PC-3 (cell line): ENCODE data around the gene MLLT10.

Experiments
- CTCF ChIP-seq: fragments of 300-600 bp; sonication (generic); conservative IDR thresholded peaks from 2 replicates; pipeline ENCODE4 v1.5.1; 2017; ENCODE audit warnings: antibody characterized with exemption, low read depth, mild to moderate bottlenecking, low read length
- EZH2 ChIP-seq: fragments of 300-600 bp; sonication (generic); IDR thresholded peaks from one replicate; pipeline ENCODE4 v1.6.1; 2017; ENCODE audit warnings: antibody characterized with exemption, mild to moderate bottlenecking, low read length; ENCODE audit not compliant: unreplicated experiment
- EZH2phosphoT487 ChIP-seq: fragments of 300-600 bp; sonication (generic); IDR thresholded peaks from 2 replicates; pipeline ENCODE4 v1.6.1; 2018; ENCODE audit warnings: mild to moderate bottlenecking, antibody characterized with exemption, low read length, borderline replicate concordance

- no peak for TF ChIP-seq CTCF
- no peak for TF ChIP-seq EZH2
- no peak for TF ChIP-seq EZH2phosphoT487
Measured at GRCh38 chr10:21602313-21602712, 68.3 kb downstream of the MLLT10 start.
